OCI-LY1 (cell line): ENCODE measurements around the gene STK16.
"Not testable (repeated sequence)": the region's sequence is repeated elsewhere in the genome, so short reads cannot be mapped to it uniquely, and the experiment has no call there.

Source experiments
- CTCF ChIP-seq: fragments of 200-600 bp; sonication (generic), shearing (Covaris generic); IDR thresholded peaks from 2 replicates; pipeline ENCODE4 v1.5.1; 2017; ENCODE audit warnings: mild to moderate bottlenecking, antibody characterized with exemption, low read length, moderate library complexity, mixed read lengths
- EZH2 ChIP-seq: fragments of 200-600 bp; sonication (generic), shearing (Covaris generic); IDR thresholded peaks from 2 replicates; pipeline ENCODE4 v1.8.0; 2017; ENCODE audit warnings: borderline replicate concordance, mixed run types, mild to moderate bottlenecking, antibody characterized with exemption, low read length, moderate library complexity, mixed read lengths

DNA sequence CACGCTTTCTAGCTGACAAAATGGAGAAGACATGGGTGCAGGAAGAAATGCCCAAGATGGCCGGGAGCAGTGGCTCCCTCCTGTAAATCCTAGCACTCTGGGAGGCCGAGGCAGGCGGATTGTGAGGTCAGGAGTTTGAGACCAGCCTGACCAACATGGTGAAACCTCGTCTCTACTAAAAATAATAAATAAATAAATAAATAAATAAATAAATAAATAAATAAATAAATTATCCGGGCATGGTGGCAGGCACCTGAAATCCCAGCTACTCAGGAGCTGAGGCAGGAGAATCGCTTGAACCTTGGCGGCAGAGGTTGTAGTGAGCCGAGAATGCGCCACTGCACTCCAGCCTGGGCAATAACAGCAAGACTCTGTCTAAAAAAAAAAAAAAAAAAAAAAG is 13.7 kb downstream of the STK16 start:
- not testable (repeated sequence) for TF ChIP-seq EZH2, CTCF
